HG02943 (cell line): ENCODE data around the gene SIGLEC7.

ENCODE experiments used
- ATAC-seq: cut with Tn5 transposase; IDR thresholded peaks from one replicate; pipeline ENCODE4 v1.9.1; 2021; ENCODE audit warnings: mild to moderate bottlenecking, low read depth, moderate library complexity; ENCODE audit not compliant: unreplicated experiment

Gene SIGLEC7

GRCh38 chr19:51116736-51117286 lies 25.3 kb upstream of the SIGLEC7 start:
- no peak for ATAC-seq

GRCh38 chr19:51119101-51119500 lies 23.0 kb upstream of the SIGLEC7 start:
- ATAC-seq: no peak

GRCh38 chr19:51119611-51120010 lies 22.5 kb upstream of the SIGLEC7 start:
- no peak for ATAC-seq

- no peak for ATAC-seq
These were observed 21.9 kb upstream of the SIGLEC7 start for GRCh38 chr19:51120160-51120559.

GRCh38 chr19:51121257-51121656 lies 20.8 kb upstream of the SIGLEC7 start:
- ATAC-seq: no peak

GRCh38 chr19:51122112-51122981 lies 19.8 kb upstream of the SIGLEC7 start:
- no peak for ATAC-seq

GRCh38 chr19:51123381-51123800 lies 18.7 kb upstream of the SIGLEC7 start:
- ATAC-seq: no peak

GRCh38 chr19:51123802-51124201 lies 18.3 kb upstream of the SIGLEC7 start:
- ATAC-seq: no peak

- ATAC-seq: no peak
These were observed 17.9 kb upstream of the SIGLEC7 start for GRCh38 chr19:51124216-51124615.

GRCh38 chr19:51124729-51125128 lies 17.4 kb upstream of the SIGLEC7 start, which contains the start of gene SIGLEC9:
SIGLEC9 (plus strand) TSS chr19:51124906; CDS start chr19:51124975, 69 bp downstream.
- ATAC-seq: no peak

GRCh38 chr19:51125421-51126075 lies 16.6 kb upstream of the SIGLEC7 start:
- ATAC-seq: no peak

- no peak for ATAC-seq
These were observed 15.1 kb upstream of the SIGLEC7 start for GRCh38 chr19:51127032-51127431.

- ATAC-seq: no peak
These were observed 14.3 kb upstream of the SIGLEC7 start for GRCh38 chr19:51127755-51128154.

- ATAC-seq: no peak
These were observed 13.9 kb upstream of the SIGLEC7 start for GRCh38 chr19:51128227-51128626.

- ATAC-seq: no peak
These were observed 12.4 kb upstream of the SIGLEC7 start for GRCh38 chr19:51129716-51130115.

- no peak for ATAC-seq
These were observed 10.1 kb upstream of the SIGLEC7 start for GRCh38 chr19:51131780-51132680.

GRCh38 chr19:51135004-51135403 lies 7.1 kb upstream of the SIGLEC7 start:
- ATAC-seq: no peak

GRCh38 chr19:51135986-51136762 lies 5.9 kb upstream of the SIGLEC7 start:
- no peak for ATAC-seq

GRCh38 chr19:51136851-51137551 lies 5.1 kb upstream of the SIGLEC7 start:
- ATAC-seq: no peak
